Measurements from ENCODE around the gene TSPAN9. TPM values are rescaled to one million over a fixed set of nuclear protein-coding genes. Genes with fewer than 3 reads are reported as not detected.

The TSPAN9 gene
- polyA plus RNA-seq, 2 of the 4 experiments (the other 2 are of a cell fraction), result 12.4 to 16.1 TPM

DNA sequence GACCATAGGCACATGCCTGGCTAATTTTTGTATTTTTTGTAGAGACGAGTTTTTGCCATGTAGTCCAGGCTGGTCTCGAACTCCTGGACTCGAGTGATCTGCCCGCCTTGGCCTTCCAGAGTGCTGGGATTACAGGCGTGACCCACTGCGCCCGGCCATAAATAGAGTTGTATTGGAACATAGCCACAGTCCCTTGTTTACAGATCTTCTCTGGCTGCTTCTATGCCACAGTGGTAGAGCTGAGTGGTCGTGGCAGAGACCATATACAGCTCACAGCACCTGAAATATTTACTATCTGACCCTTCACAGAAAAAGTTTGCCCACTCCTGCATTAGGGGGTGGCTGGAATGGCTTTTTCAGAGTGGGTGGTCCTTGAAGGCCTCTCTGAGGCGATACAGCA is 28.0 kb upstream of the TSPAN9 start:
- H3K4me3 ChIP-seq, result no peak overlapping the region
- no peak overlapping the region for H3K27ac ChIP-seq
- ChIA-PET POLR2A (no interaction called here), CTCF (interaction anchor here (1.1 kb wide), 1 partner anchor 12 kb away, joined by 3 read pairs; no protein-coding TSS in a partner anchor)
- no peak for DNase-seq (ENCODE audit: low read depth in 1 of 2, low spot score in 1 of 2)
- FAIRE-seq, result no peak
- H3K4me1 ChIP-seq, result no peaks in the 10 kb centered on the region
- TF ChIP-seq TFCP2L1 (CRISPR knock-in tag; IDR thresholded peaks at IDR 0.05) (no peak), JUNB (IDR thresholded peaks at IDR 0.05) (no peak), ESRRA (IDR thresholded peaks at IDR 0.05; ENCODE audit: borderline replicate concordance, low read length) (no peak), HDAC2 (IDR thresholded peaks at IDR 0.05) (no peak), PHF8 (IDR thresholded peaks at IDR 0.05; ENCODE audit: borderline replicate concordance, low read depth) (no peak), RARB (CRISPR knock-in tag; IDR thresholded peaks at IDR 0.05) (no peak), RAD21 (conservative IDR thresholded peaks at IDR 0.05 in 1 of 2, IDR thresholded peaks at IDR 0.05 in 1 of 2) (no peak), ZNF302 (CRISPR knock-in tag; IDR thresholded peaks at IDR 0.05) (no peak), SMC3 (IDR thresholded peaks at IDR 0.05) (no peak), POLR2AphosphoS2 (conservative IDR thresholded peaks at IDR 0.05; ENCODE audit: low read length) (no peak), HOXB5 (CRISPR knock-in tag; IDR thresholded peaks at IDR 0.05) (no peak), MAFK (IDR thresholded peaks at IDR 0.05; ENCODE audit: partially characterized antibody) (no peak), NPAS2 (CRISPR knock-in tag; IDR thresholded peaks at IDR 0.05; ENCODE audit: borderline replicate concordance) (no peak), RFX5 (IDR thresholded peaks at IDR 0.05) (no peak)
- TF ChIP-seq, protein P1, sequence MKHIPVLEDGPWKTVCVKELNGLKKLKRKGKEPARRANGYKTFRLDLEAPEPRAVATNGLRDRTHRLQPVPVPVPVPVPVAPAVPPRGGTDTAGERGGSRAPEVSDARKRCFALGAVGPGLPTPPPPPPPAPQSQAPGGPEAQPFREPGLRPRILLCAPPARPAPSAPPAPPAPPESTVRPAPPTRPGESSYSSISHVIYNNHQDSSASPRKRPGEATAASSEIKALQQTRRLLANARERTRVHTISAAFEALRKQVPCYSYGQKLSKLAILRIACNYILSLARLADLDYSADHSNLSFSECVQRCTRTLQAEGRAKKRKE (CRISPR knock-in tag; IDR thresholded peaks at IDR 0.05; ENCODE audit: low read depth), result no peak
- TF ChIP-seq, protein P2, sequence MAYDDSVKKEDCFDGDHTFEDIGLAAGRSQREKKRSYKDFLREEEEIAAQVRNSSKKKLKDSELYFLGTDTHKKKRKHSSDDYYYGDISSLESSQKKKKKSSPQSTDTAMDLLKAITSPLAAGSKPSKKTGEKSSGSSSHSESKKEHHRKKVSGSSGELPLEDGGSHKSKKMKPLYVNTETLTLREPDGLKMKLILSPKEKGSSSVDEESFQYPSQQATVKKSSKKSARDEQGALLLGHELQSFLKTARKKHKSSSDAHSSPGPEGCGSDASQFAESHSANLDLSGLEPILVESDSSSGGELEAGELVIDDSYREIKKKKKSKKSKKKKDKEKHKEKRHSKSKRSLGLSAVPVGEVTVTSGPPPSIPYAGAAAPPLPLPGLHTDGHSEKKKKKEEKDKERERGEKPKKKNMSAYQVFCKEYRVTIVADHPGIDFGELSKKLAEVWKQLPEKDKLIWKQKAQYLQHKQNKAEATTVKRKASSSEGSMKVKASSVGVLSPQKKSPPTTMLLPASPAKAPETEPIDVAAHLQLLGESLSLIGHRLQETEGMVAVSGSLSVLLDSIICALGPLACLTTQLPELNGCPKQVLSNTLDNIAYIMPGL (CRISPR knock-in tag; IDR thresholded peaks at IDR 0.05; ENCODE audit: borderline replicate concordance), result no peak
- WGBS (ENCODE audit: missing lambda C conversion rate), result 78% methylated on average over 9 of the region's 9 CpGs
- no peak overlapping the region for H3K4me2 ChIP-seq
- no peaks in the 10 kb centered on the region for H3K9me3 ChIP-seq
- ATAC-seq, result no peak

DNA sequence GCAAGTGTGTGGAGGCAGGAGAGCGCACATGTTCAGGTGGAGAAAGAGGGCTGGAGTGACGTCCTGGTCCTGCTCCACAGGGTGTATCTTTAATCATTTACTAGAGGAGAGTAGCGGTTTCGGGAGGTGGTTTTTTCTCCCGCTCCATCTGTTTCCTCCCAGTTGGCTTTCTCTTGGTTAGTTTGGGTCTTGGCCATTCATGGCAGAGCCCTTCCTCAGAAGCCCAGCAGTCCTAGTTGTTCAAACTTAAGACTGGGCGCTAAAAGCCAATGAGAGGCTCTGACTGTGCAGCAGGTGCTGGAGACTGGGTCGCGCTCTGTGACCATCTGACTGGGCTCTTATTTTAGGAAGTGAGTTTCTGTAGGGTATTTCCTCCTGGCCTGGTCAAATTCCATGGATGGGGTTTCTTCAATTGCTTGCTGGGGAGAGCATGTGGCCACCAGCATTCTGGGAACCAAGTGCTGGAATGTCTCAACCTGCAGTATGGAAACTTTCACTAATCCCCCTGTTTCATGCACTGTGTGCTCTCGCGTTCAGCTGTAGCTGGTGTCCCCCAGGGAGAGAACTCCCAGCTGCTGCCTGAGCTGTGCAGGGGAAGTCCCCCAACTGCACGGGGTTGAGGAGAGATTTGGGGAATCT is 27.4 kb upstream of the TSPAN9 start:
- ATAC-seq, result no peak; a peak in 2 of 6 replicates
- no peak overlapping the region for H3K27ac ChIP-seq

More for the DNA sequence above, 27.4 kb upstream of the TSPAN9 start:
- no peak overlapping the region for H3K4me2 ChIP-seq
- DNase-seq (ENCODE audit: low read depth in 1 of 2, low spot score in 1 of 2) (no peak), FAIRE-seq (no peak)
- TF ChIP-seq POLR2A (IDR thresholded peaks at IDR 0.05; ENCODE audit: low read length), result no peak
- TF ChIP-seq, protein P3, sequence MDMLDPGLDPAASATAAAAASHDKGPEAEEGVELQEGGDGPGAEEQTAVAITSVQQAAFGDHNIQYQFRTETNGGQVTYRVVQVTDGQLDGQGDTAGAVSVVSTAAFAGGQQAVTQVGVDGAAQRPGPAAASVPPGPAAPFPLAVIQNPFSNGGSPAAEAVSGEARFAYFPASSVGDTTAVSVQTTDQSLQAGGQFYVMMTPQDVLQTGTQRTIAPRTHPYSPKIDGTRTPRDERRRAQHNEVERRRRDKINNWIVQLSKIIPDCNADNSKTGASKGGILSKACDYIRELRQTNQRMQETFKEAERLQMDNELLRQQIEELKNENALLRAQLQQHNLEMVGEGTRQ (IDR thresholded peaks at IDR 0.05), result no peak
- TF ChIP-seq TP53 (CRISPR knock-in tag; IDR thresholded peaks at IDR 0.05), result no peak
- no peak for TF ChIP-seq CBX2 (IDR thresholded peaks at IDR 0.05; ENCODE audit: borderline replicate concordance, low read depth)
- no peak for TF ChIP-seq EP300 (IDR thresholded peaks at IDR 0.05)
- TF ChIP-seq, protein P4, sequence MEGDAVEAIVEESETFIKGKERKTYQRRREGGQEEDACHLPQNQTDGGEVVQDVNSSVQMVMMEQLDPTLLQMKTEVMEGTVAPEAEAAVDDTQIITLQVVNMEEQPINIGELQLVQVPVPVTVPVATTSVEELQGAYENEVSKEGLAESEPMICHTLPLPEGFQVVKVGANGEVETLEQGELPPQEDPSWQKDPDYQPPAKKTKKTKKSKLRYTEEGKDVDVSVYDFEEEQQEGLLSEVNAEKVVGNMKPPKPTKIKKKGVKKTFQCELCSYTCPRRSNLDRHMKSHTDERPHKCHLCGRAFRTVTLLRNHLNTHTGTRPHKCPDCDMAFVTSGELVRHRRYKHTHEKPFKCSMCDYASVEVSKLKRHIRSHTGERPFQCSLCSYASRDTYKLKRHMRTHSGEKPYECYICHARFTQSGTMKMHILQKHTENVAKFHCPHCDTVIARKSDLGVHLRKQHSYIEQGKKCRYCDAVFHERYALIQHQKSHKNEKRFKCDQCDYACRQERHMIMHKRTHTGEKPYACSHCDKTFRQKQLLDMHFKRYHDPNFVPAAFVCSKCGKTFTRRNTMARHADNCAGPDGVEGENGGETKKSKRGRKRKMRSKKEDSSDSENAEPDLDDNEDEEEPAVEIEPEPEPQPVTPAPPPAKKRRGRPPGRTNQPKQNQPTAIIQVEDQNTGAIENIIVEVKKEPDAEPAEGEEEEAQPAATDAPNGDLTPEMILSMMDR (IDR thresholded peaks at IDR 0.05), result no peak
- TF ChIP-seq CHD4 (IDR thresholded peaks at IDR 0.05; ENCODE audit: borderline replicate concordance), result no peak
- TF ChIP-seq ZNF302 (CRISPR knock-in tag; IDR thresholded peaks at IDR 0.05), result no peak
- no peak for TF ChIP-seq SREBF2 (IDR thresholded peaks at IDR 0.05)
- no peak for TF ChIP-seq RCOR1 (IDR thresholded peaks at IDR 0.05; ENCODE audit: low read depth, low read length)
- WGBS (ENCODE audit: missing lambda C conversion rate), result 77% methylated on average over 11 of the region's 11 CpGs
- no peaks in the 10 kb centered on the region for H3K4me1 ChIP-seq
- no peaks in the 10 kb centered on the region for H3K9me3 ChIP-seq
- H3K4me3 ChIP-seq, result no peak overlapping the region
- ChIA-PET CTCF (interaction anchor here (1.3 to 2.6 kb wide), 2 partner anchors 8 to 16 kb away, joined by 6 to 8 read pairs; no protein-coding TSS in a partner anchor), POLR2A (no interaction called here)
